ENCODE measurements around the gene UBASH3B.
A peak's percentile ranks its signal among the peaks of the same experiment; 100 is the strongest.

UBASH3B gene

GRCh38 chr11:122681070-122681469, 25.5 kb downstream of the UBASH3B start:
- DNase-seq: no peak

- DNase-seq: no peak
Measured at GRCh38 chr11:122681735-122682134, 26.2 kb downstream of the UBASH3B start.

DNA sequence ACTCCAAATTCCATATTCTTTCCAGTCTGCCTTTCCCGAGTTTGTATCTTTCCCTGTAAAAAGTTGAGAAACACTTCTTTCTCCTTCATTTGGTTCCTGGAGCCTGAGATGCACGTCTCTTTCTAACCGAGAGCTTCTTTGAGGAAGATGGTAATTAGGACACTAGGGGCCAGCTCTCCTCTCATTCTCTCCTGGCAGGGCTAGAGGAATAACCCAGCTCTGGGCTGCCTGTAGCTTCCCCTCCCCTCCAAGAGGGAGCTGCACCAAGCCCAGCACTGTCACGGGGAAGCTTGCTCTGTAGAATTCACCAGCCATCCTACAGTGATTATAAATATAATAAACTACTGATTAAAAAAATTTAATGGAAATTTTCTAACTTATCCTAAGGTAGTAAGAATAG, 26.9 kb downstream of the UBASH3B start:
- no peak for DNase-seq

GRCh38 chr11:122685041-122685440, 29.5 kb downstream of the UBASH3B start:
- DNase-seq: no peak

GRCh38 chr11:122686111-122686510, 30.6 kb downstream of the UBASH3B start:
- no peak for DNase-seq

- no peak for DNase-seq
Measured at GRCh38 chr11:122690384-122690783, 34.9 kb downstream of the UBASH3B start.

- no peak for DNase-seq
Measured at GRCh38 chr11:122690801-122691548, 35.5 kb downstream of the UBASH3B start.

- DNase-seq: no peak
Measured at GRCh38 chr11:122691549-122692150, 36.1 kb downstream of the UBASH3B start.

DNA sequence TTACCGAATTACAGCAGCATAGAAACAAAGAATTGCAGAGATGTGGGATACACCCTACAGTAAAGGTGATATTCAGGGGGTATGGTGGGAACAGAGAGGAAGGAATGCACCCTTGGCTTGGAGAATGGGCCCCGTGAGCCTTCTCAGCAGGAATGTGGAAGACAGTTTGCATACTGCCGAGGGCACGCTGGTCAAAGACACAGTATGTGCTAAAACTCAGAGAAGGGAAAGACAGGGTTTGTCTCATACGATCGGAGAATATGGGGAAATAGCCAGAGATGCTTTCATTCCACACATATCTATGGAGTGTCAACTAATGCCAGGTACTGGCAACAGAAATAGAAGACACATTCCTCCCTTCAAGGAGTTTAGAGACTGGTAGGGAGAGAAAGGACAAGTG, 36.9 kb downstream of the UBASH3B start:
- DNase-seq: no peak

DNA sequence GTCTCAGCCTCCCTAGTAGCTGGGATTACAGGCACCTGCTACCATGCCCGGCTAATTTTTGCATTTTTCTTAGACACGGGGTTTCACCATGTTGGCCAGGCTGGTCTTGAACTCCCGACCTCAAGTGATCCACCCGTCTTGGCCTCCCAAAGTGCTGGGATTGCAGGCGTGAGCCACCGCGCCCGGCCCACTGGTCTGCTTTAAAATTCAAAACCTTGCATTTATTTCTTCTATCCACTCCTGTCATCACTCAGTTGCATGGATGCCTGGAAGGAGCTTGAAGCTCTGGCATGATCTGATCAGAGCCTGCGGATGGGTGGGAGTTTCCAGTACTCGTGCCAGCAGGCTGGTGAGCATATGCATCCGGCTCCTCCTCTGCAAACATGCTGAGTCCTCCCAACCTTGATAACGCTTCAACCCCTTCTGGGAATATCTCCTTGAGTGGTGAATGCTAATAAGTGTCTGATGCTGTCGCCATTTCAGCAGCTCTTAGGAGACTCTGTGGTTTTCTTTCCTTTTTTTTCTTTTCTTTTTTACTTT, 39.6 kb downstream of the UBASH3B start:
- no peak for DNase-seq

DNA sequence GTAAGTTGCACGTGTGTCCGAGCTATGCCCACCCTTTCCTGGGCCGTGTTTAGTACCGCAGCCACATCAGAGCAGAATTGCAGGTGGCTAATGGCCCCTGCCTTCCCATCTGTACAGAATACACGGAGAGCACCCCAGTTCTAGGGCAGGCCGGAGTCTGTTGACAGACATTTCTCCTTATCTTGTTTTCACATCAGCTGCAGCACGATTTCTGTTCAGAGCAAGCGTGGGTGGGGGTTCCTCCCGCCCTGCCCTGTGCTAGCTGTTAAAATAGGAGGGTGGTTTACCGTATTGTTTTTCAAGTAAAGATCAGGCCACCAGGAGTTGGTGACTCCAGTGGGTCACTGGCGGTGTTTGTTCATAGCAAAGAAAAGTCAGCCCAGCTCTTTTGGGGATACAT, 41.1 kb downstream of the UBASH3B start:
- no peak for DNase-seq

DNA sequence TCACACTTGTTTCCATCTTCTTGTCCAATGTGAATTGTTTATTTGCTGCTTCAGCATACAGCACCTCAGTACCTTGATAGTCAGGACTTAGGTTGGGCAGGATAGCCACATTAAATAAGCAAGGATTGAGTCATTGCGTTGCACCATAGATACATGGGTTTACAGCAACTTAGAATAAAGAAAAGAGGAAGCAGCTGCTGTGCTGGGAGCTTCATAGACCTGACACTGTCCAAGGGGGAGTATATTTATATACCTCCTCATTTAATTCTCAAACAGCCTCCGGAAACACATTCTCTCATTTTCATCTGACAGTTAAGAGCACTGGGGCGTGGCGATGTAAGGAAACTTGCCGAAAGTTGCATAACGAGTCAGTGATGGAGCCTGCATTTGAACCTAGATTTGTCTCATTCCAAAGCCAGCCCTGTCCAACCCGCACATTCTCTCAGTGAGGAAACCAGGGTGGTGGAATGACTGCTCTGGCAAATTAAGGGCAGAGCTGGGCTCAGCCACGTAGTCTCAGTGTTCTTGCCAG, 42.2 kb downstream of the UBASH3B start:
- no peak for DNase-seq

- DNase-seq: no peak
Measured at GRCh38 chr11:122698392-122698791, 42.9 kb downstream of the UBASH3B start.

- no peak for DNase-seq
Measured at GRCh38 chr11:122700666-122701065, 45.1 kb downstream of the UBASH3B start.

- no peak for DNase-seq
Measured at GRCh38 chr11:122701143-122701542, 45.6 kb downstream of the UBASH3B start.

DNA sequence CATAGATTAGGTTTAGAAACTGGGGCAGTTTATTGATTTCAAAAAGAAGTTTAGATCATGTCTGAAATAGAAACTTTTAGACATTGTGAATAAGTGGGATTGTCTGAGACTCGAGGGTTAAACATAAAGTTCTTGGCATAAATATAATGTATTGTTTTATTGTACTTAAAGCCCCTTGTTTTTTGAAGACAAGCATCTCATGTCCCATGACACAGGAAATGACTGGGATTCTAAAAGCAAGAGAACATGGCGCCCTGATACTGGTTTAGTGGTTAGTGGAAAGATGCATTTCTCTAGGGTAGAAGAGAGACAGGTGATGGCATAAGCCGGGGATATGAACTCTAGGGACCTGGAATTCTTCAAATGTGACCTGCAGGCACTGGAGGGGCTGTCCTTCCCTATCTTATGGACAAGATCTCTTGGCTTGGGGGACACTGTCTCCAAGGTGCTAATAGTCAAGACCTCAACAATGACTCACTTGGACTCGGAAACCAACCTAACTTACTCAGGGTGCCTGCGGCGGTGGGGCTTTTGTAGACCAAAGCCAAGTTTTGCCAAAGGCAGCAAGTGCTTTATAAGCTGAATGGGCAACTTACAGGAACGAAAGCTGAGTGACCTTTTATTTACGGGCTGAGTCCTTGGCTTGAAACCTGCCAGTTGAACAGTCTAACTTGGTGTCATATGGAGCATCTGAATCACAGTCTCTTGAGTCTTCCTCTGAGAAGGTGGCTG, 48.2 kb downstream of the UBASH3B start:
- no peak for DNase-seq

GRCh38 chr11:122705396-122705795, 49.9 kb downstream of the UBASH3B start:
- no peak for DNase-seq

DNA sequence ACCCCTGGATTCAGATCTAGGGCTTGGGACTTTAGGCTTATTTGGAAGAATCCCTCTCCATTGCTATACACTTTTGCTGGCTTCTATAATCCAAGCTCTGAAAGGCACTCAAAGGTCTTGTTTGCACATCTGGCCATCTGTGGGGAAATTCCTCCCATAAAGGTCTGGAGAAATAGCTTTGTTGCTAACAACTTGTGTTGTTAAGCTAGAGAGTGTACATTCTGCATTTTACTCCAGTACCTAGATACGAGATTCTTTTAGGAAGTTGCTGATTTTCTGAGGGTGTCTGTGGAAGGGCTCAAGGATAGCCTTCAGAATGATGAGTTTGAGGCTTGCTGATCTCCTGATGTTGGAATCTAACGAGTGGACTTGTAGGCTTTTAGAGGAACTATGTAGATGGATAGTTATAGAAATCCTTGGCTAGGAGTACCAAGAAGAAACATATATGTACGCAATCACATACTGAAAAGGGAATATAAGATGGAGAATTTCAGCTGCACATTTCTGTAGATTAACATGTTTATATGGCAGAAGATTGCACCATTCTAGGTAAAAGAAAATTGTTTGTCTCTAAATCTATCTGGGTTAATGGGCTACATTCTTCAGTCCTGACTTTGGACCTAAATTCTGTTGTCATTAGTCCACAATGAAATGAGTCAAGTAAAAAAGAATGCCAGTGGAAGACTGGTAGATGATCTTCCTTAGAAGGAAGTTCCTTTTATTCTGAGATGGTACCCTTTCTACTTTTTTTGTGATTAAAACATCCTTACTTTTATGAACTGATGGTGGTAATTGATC, 51.0 kb downstream of the UBASH3B start:
- no peak for DNase-seq

DNA sequence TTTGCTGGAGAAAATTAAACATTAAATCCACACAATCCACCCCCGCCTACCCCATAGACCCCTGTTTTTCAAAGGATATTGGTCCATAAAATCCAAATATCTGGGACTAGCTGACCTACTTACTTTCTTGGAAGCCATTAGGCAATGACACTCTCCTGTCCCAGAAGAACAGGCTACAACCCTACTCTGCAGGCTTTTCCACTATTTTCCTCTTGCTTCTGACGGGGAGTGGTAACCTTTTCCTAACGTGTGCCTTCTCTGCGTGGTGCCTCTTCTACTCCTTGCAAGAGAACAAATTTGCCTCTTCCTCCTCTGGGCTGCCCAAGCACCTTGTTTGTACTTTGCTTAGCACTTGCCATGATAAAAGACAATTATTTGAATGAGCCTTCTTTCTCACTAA, 51.6 kb downstream of the UBASH3B start:
- no peak for DNase-seq

- no peak for DNase-seq
Measured at GRCh38 chr11:122707901-122708300, 52.4 kb downstream of the UBASH3B start.

DNA sequence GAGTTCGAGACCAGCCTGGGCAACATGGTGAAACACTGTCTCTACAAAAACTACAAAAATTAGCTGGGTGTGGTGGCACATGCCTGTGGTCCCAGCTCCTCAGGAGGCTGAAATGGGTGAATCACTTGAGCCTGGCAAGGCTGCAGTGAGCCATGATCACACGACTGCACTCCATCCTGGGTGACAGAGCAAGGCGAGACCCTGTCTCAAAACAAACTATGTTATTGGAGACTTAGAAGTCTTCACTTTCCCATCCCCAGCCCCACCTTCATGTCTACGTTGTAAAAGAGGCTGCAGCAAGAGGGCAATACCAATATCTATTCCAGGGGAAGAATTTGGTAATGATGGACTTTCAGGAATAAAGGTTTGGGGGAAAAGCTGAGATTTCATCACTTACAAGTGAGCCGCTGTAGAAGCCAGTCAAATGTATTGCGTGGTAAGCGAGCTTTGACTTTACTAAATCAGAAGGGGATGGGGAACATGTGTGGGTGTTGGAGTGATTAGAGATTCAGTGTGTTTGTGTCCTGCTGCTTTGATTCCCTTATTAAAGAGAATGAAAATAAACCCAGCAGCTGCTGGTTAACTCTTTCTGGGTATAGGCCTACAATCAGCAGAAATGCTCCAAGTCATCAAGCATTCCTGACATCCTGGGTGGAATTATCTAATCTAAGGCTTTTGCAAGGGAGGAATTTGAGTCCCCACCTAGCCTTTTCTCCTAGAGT, 53.7 kb downstream of the UBASH3B start:
- peak; percentile 69 for DNase-seq

DNA sequence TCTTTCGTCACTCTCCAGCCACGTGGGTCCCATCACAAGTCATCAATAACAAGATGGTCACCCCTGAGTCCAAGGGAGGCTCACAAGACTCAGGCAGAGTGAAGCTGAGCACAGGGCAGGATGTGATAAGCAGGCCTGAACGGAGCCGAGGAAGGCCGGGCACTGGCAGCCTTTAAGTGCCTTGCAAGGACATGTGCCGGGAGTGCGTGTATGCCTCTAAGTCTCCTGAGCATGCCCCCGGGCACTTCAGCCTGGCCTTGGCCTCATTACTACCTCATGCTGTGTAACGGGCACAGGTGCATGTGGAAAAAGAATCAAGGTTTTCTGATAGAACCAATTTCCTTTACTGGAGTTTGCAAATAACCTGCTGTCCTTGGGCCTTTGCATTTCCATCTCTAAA, 55.8 kb downstream of the UBASH3B start:
- no peak for DNase-seq

Measured in amniotic stem cell (primary cell).